ENCODE measurements around the gene PPP2R2C.

PPP2R2C gene

DNA sequence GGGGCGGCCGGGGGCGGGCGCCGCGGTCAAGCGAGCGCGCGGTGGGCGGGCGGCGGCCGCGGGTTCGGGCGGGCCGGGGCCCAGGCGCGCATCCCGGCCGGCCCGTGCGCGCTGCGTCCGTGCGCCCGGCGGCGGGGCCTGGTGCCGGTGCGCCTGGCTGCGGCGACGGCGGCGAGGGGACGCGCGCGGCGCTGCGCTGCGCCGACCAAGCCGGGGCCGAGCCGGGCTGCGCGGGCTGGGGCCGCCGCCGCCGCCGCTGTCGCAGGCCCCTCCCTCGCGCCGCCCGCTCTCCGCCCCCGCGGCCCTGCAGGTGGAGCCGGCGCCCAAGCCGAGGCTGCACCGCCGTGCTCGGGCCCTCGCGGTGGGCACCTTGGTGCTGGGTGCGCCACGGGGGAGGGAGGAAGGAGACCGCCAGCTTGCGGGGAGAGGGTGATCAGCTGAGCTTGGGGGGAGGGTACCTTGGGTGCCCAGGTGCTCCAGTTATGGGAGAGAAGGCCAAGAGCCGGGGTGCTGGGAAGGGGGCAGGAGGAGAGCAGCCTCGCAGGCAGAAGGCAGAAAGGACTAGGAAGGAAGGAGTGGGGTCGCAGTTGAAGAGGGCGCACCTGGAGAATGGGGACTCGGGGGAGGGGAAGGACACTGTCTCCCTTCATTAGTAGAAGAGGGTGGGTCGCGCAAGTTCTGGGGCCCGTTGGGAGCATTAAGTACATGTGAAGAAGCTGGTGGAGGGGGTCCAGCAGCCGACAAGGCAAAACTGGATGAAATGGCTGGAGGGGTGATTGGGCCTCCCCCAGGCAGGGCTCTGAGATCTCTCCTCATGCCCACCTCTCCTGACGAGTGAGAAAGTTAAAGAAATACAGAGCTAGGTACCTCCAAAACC is at the start of gene PPP2R2C:
Gene PPP2R2C, minus strand, starts transcription at position 228 of the 877 bp plus-strand sequence. CDS start 385 bp downstream, outside the sequence.
- FAIRE-seq (no peak), DNase-seq (ENCODE audit: insufficient read length, low spot score) (no peak)

DNA sequence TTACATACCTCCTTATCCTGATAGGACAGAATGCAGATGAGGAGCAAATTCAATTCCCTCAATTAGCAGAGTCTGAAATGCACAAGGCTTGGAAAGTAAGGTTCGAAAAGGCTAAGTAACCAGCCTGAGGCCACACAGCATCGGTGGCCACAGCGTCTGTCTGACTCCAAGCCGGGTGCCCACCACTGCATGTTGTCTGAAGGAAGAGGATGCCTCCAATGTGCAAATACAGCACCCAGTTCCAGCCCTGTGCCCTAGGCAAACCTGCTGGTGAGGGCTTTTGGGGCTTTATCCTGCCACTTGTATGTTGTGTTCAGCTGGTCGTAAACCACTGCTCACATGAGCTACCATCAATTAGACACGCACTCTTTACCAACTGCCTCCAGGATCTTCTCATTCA is 48.6 kb upstream of the PPP2R2C start:
- no peak for DNase-seq (ENCODE audit: insufficient read length, low spot score)
- FAIRE-seq: no peak

DNA sequence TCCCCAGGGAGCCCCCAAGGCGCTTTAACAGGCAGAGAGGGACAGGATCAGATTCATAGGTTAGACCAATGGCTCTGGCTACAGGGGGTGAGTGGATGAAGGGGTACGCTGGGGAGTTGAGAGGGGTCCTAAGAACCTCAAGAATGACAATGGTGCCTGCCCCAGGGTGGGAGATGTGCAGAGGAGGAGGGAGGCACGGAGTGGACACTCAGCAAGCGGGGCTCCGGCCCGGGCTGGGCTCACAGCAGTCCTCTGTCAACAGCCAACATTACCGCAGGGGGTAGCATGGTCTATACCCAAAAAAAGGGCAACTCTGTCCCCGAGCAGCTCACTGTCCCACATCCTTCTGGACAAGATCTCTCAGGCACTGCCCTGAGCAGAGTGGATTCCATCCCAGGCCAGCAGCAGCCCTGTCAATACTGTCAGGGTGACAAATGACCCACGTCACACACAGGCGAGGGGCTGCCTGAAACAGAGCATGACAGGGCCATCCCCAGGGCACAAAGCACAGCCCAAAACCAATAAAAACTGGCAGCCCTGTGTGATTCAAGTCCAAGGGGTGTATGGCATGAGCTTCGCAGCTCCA is 47.7 kb upstream of the PPP2R2C start:
- FAIRE-seq: no peak
- DNase-seq (ENCODE audit: insufficient read length, low spot score): no peak

DNA sequence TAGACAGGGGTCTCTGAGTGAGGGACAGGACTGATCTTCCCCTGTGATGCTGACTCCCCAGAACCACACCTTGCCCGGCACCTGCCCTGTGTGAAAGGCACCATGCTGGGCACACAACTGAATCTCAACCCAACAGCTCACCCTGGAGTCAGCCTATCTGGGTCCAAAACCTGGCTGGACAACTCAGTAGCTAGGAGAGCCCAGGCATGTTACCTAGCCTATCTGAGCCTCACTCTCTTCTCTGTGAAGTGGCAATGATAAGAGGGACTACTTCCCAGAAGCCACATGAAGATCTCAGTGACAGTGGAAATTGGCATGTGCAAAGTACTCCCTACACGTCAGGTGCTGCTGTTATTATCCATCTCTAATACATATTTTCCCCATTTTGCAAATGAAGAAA is 44.8 kb upstream of the PPP2R2C start:
- FAIRE-seq: no peak
- DNase-seq (ENCODE audit: insufficient read length, low spot score): no peak

DNA sequence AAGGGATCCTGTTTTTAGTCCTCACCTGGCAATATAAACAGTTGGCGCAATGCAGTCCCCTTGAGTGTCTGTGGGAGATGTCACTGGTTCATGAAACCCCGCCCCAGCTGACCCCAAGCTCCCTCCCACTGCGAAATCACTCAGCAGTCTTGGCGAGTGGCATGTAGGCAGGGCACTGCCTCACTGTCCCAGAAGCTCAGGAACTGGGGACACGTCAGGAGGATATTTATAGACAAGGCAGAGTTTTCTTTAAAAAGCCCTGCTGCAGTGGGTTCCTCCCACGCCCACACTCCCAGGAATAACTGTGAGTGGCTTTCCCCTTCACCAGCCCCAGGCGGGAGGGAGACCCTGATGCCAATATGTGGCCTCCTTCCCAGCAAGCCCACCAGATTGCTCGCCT is 44.3 kb upstream of the PPP2R2C start:
- no peak for DNase-seq (ENCODE audit: insufficient read length, low spot score)
- no peak for FAIRE-seq

DNA sequence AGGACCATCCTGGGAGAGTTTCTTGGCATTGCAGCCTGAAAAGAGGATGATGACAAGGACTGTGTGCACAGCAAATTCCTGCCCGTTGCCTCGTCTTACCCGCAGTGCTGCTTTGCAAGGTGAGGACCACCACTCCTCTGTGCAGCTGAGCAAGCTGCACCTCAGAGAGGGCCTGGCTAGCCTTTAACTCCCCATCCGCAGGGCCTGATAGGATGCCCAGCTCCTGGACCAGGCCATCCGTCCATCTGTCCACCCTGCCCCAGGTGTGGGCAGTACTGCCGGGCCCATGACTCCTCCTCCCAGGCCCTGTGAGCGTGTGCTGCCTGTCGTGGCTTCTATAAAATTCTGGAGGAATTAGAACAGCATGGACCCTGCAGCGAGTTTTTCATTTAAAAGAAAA is 43.9 kb upstream of the PPP2R2C start:
- FAIRE-seq (no peak), DNase-seq (ENCODE audit: insufficient read length, low spot score) (no peak)

DNA sequence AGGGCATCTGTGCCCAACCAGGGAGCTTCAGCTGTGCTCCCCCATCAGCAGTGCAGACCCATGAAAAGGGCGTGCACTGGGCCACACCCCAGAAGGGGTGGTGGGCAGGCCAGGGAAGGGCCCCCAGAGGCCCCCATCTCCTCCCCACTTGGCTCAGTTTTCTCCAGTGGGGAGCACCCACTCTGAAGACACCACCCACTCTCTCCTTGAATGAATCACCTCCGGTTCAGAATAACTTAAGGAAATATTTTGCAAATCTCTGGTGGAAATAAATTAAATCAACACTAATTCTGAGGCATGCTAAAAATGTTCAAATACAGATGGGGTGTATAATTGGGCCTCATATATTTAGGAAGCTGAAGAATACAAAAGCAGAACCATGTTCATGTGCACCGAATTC is 41.3 kb upstream of the PPP2R2C start:
- FAIRE-seq (no peak), DNase-seq (ENCODE audit: insufficient read length, low spot score) (no peak)

DNA sequence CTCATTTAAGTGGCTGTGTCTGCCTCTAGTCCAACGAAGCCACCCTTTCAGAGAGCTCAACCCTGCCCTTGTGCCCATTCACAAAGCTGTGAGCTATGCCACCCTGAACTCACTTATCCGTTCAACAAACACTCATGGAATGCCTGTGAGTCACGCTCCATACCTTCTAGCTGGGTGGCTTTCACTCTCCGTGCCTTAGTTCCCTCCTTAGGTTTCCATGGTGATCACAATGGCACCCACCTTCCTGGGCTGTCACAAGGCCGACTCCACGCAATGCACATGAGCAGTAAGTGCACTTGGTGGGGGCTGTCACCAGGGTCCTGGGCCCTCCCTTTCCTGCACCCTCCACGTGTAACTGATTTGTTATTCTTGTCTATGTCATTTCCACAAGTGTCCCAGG is 37.2 kb upstream of the PPP2R2C start:
- DNase-seq (ENCODE audit: insufficient read length, low spot score) (no peak), FAIRE-seq (no peak)

DNA sequence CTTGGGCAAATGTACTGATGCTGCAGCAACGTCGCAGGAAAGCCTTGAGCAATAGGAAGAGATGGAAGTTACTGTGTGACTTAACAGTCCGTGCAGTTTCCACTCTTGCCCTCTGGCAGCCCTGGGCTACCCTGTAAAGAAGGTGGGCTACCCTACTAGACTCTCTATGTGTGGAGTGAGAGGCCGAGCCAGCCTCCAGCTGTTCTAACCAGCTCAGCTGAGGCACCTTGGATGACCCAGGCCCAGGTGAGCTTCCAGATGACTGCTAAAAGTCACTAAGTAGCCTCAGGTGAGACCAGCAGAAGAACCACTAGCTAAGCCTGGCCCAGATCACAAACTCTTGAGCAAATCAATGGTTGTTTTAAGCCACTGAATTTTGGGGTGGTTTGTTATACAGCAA is 34.9 kb upstream of the PPP2R2C start:
- FAIRE-seq: no peak

DNA sequence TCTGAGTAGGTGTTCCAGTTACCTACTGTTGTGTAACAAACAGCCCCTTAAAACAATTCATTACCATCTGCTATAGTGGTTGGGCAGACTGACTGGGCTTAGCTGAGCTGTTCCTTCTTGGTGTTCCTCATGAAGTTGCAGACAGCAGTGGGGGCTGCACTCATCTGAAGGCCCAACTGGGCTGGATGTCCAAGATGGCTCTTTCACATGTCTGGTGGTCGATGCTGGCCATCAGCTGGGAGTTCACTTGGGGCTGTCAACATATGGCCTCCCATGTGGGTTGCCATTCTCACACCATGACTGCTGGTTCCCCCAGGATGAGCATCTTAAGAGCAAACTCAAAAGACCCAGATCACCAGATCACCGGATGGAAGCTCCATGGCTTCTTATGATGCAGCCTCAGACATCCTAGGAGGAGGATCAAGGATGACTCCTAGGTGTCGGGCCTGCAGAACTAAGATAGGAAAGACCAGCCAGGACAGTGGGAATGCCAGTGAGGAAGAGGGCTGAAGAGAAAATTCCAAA is 34.3 kb upstream of the PPP2R2C start:
- no peak for DNase-seq (ENCODE audit: insufficient read length, low spot score)
- FAIRE-seq: no peak

More for the DNA sequence above, 34.9 kb upstream of the PPP2R2C start:
- DNase-seq (ENCODE audit: insufficient read length, low spot score): no peak

DNA sequence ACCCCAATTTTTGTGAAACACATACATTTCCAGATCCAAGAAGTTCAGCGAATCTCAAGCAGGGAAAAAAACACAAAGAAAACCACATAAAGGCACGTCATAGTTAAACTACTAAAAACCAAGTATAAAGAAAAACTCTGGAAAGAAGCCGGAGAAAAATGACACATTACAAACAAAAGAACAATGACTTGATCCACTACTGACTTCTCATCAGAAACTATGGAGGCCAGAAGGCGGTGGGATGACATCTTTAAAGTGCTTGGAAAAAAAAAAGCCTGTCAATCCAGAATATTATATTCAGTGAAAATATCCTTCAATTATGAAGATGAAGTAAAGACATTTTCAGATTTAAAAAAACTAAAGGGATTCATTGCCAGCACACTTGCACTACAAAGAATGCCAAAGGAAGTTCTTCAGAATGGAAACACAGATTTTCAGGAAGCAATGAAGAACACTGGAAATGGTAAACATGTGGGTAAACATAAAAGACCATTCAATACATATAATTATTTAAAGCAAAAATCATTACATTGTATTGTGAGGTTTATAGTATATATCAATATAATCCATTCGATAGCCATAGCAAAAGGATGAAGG is 32.6 kb upstream of the PPP2R2C start:
- no peak for FAIRE-seq
- no peak for DNase-seq (ENCODE audit: insufficient read length, low spot score)

DNA sequence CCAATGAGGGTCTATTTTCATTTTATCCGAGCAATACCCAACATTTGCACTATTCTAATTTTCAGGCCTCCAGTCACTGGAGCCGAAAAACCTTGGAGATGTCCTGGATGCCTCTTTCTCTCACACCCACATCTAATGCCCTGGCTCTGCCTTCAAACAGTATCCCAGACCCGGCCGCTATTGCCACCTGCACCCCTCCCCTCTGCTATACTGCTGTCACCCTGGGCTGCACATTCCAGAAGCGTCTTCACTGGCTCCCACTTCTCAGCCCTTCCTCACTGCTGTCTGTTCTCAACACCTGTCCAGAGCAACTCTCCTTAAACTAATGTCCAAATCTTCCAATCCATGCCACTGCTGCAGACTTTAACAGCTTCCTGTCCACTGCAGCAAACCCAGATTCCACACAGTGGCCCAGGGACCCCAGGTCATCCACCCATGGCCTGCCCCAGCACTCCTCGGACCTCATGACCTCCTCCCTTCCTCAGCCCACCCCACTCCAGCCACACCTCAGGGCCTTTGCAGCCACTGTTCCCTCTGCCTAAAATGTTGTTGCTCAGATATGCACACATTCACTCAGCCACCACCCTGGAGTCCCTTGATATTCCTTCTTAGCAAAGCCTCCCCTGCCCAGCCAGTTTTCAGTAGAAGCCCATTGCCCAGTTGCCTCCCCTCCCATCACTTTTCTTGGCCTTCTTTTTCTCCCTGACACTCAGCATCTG is 30.5 kb upstream of the PPP2R2C start:
- no peak for DNase-seq (ENCODE audit: insufficient read length, low spot score)
- FAIRE-seq: no peak

DNA sequence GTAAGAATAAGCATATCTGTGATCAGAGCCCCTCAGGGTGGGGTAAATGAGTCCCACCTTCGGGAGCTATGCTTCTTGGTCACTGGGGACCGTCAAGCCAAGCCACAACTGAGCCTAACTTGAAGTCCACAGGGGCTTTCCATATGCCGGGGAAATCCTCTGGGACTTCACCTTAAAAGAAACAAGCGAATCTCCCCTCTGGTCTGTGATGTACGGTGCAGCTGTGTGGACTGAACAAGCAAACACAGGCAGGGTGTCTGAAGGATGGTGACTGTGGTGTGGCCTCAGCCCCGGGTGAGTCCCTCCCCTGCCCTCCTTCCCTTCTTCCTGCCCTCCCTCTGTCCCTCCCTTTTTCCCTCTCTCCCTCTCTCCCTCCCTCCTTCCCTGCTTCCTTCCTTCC is 29.7 kb upstream of the PPP2R2C start:
- FAIRE-seq: no peak

DNA sequence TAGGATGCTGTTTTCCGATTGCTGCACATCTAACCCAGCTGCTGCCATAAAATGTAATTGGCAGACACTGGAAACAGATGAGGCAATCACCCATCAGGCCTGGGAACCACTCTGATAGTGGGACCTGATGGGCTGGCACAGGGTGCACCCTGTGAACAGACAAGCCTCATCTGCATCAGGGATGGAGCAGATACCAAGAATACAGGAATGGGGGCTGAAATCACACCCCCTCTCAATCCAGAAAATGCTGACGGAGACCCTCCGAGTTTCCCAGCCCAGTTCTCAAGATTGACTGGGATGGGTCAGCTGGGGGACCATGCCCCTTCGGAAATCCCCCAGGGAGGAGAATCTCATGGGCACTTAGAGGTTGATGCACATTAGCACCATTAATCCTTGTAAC is 28.8 kb upstream of the PPP2R2C start:
- DNase-seq (ENCODE audit: insufficient read length, low spot score): no peak
- FAIRE-seq: no peak

More for the DNA sequence above, 29.7 kb upstream of the PPP2R2C start:
- no peak for DNase-seq (ENCODE audit: insufficient read length, low spot score)

DNA sequence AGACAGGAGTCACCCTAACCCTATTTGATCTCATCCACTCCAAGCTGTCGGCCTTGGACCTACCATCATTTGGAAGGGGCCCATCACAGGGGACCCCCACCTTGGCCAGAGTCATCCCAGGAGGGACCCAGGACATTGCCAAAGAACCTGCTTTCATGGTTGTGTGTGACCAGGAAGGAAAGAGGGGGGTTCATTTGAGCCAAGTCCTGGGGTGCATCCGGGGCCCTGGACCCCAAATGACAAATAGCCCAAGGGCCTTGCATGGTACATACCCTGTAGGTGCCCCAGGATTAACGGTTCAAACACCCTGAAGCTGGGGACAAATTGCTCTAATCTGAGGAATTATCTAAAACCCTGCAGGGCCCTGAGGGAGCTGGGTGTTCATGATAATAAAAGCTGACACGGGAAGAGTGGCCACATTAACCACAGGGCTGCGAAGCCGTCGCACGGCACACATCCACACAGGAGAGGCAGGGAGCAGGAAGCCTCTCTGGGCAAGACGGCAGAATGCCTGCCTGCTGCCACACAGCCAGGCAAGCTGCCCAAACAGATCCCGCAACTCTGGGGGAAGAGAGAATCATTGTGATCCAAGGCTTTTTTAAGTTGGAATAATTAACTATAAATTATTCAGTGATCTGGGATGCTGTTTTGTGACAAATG is 28.2 kb upstream of the PPP2R2C start:
- FAIRE-seq: no peak
- no peak for DNase-seq (ENCODE audit: insufficient read length, low spot score)

DNA sequence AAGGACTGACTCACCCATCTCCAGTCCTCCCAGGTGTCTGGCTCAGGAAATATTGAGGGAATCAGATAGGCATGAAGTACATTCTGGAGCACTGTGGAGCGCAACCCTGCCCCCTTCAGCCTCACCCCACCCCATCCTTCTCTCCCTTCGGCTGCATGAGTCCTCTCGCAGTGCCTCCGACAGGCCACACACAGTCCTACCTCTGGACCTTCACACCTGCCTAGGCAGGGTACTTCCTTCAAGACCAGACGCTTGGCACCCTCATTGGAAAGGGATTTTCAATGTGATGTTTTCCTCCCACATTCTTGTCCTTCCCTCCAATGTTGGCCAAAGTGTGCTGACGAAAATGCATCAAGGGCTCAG is 26.8 kb upstream of the PPP2R2C start:
- no peak for FAIRE-seq
- DNase-seq (ENCODE audit: insufficient read length, low spot score): no peak

DNA sequence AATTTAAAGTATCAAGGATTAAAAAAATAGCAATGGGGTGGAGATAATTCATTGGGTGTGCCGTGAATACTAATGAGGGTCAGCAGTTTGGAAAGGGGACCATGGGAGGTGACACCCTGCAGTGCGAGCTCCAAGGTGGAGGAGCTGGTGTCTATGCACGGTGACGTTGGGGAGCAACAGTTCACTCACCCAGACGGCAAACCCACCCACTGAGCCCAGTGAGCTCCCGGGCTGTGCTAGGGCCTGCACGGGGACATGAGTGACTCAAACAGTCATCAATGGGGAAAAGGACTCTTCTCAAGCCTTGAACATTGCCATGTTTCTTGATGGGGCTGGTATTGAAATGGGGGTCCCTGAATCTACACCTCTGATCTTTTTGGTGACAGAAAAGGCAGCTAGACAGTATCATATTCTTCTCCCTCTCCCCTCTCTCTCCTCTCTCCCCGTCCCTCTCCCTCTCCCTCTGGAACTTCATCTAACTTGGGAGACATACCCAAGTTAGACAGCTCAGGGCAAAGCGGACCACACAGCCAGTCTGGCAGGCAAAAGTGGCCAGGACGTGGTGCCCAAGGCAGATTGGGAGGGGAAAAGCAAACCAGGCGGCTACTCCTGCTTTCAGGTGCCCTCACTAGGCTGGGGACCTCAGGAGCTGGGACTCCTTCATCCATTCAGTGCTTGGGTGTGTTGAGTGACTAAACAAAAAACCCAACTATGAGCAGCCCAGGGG is 26.3 kb upstream of the PPP2R2C start:
- FAIRE-seq: no peak
- DNase-seq (ENCODE audit: insufficient read length, low spot score): no peak

DNA sequence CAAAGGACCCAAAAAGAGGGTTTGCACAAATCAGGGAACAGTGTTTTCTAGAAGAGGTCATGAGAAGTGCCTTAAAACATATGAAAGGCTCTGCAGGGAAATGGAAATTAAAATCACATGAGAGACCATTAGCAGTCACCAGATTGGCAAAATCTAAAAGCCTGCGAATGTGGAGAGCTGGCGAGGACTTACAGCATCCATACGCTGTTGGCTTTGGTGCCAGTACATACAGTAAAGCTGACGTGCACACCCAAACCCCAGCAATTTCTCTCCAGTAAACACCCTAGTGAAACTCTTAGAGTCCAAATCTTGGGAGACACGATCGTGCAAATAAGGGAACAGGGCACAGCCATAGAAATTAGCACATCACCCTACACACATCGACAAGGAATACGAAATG is 25.4 kb upstream of the PPP2R2C start:
- no peak for DNase-seq (ENCODE audit: insufficient read length, low spot score)
- FAIRE-seq: no peak

DNA sequence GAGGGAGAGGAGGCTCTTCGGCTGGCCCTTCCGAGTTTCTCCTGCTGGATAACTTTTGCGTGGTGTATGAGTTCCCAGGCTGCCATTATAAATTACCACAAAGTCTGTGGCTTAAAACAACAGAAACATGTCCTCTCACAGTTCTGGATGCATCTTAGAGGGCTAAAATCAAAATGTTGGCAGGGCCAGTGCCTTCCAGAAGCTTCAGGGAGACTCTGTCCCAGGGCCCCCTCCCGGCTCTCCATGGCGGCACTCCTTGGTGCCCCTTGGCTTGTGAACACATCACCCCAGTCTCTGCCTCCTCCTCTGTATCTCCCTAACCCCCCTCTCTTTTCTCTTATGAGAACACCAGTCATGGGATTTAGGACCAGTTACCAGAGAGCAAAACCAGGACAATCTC is 23.3 kb upstream of the PPP2R2C start:
- no peak for DNase-seq (ENCODE audit: insufficient read length, low spot score)
- no peak for FAIRE-seq

DNA sequence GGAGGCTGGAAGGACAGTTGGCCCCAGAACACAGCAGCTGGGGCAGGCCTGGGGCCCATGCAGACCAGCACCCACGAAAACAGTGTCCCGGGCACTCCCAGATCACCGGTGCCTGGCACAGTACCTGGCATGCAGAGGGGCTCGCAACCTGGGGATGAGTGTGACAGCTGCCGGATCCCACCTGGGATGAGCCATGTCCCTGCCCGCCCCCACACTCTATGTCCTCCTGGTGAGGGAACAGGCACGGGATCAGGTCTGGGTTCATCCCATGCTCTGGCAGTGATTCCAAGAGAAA is 22.8 kb upstream of the PPP2R2C start:
- FAIRE-seq (no peak), DNase-seq (ENCODE audit: insufficient read length, low spot score) (no peak)

All from GM19239 (cell line).